A549 (cell line): ENCODE data around the gene SLC24A3. TPM values are rescaled to one million over a fixed set of nuclear protein-coding genes. Genes with fewer than 3 reads are reported as not detected.

Experiments used
- ATAC-seq, 2 experiments: fragments of 200-7000 bp in 1 of 2; fragments of >200 bp in 1 of 2; cut with Nextera tagmentation in 1 of 2; cut with Tn5 transposase in 1 of 2; 3 replicates each; pipeline versions ENCODE4 v1.8.0 to v1.9.1; 2018 to 2020; ENCODE audit warnings: mild to moderate bottlenecking in 1 of 2, moderate library complexity in 1 of 2
- CTCF ChIA-PET: fragments of 300-600 bp; sonication (Branson Sonifier 250); formaldehyde crosslinking; extraction: SDS; loops from one replicate; lab custom pipeline; 2021; ENCODE audit warnings: antibody characterized with exemption, inconsistent platforms; lab: Yijun Ruan, JAX
- POLR2A ChIA-PET: fragments of 350-600 bp; formaldehyde crosslinking; extraction: SDS; loops from one replicate; lab custom pipeline; 2021; ENCODE audit warnings: antibody characterized with exemption, inconsistent platforms; lab: Yijun Ruan, JAX
- DNase-seq, 2 experiments: peaks; one replicate each; pipeline versions ENCODE4 v3.0.0 to v3.0.0-alpha.2; 2011 to 2016; ENCODE audit warnings: low read depth in 1 of 2, low spot score in 1 of 2
- FAIRE-seq: peaks from 2 replicates; lab custom pipeline; 2011; peaks lifted over from hg19 to GRCh38; lab: Jason Lieb, UNC
- H3K27ac ChIP-seq, 2 experiments: fragments of >200 bp; sonication (Bioruptor Twin); formaldehyde crosslinking; 3 replicates each; pipeline ENCODE4 v1.5.1; 2016 to 2017
- H3K4me1 ChIP-seq: fragments of >200 bp; sonication (Bioruptor Twin); formaldehyde crosslinking; 3 replicates; pipeline ENCODE4 v1.6.1; 2016
- H3K4me2 ChIP-seq: fragments of >200 bp; sonication (Bioruptor Twin); formaldehyde crosslinking; 3 replicates; pipeline ENCODE4 v1.6.1; 2016
- H3K4me3 ChIP-seq: fragments of >200 bp; sonication (Bioruptor Twin); formaldehyde crosslinking; 3 replicates; pipeline ENCODE4 v1.5.1; 2016
- H3K9me3 ChIP-seq: fragments of >200 bp; sonication (Bioruptor Twin); formaldehyde crosslinking; 3 replicates; pipeline ENCODE4 v1.6.1; 2016
- CBX2 ChIP-seq: fragments of 200-600 bp; sonication (generic); IDR thresholded peaks from 2 replicates; pipeline ENCODE4 v1.6.1; 2016; ENCODE audit warnings: low read depth, mild to moderate bottlenecking, borderline replicate concordance
- CBX8 ChIP-seq: fragments of 200-600 bp; sonication (generic); IDR thresholded peaks from 2 replicates; pipeline ENCODE4 v1.6.1; 2016
- CEBPB ChIP-seq, 2 experiments: fragments of >200 bp in 1 of 2; sonication (Bioruptor Twin) in 1 of 2; formaldehyde crosslinking in 1 of 2; IDR thresholded peaks; 2 replicates each; pipeline ENCODE4 v1.6.1; 2012 to 2016
- CHD2 ChIP-seq: fragments of 150-350 bp; IDR thresholded peaks from 2 replicates; pipeline ENCODE4 v1.6.1; 2014; ENCODE audit warnings: low read length; ENCODE audit not compliant: partially characterized antibody
- EHF ChIP-seq: fragments of 250-450 bp; sonication (Bioruptor Pico); IDR thresholded peaks from 2 replicates; pipeline ENCODE4 v1.5.0; 2020; ENCODE audit warnings: mild to moderate bottlenecking
- EHMT2 ChIP-seq: fragments of 200-600 bp; sonication (generic); IDR thresholded peaks from 2 replicates; pipeline ENCODE4 v1.6.1; 2016; ENCODE audit warnings: antibody characterized with exemption, low read depth, mild to moderate bottlenecking, moderate library complexity
- ESRRA ChIP-seq: fragments of 150-350 bp; IDR thresholded peaks from 2 replicates; pipeline ENCODE4 v1.6.1; 2014; ENCODE audit warnings: mild to moderate bottlenecking, low read length, borderline replicate concordance
- FOSL2 ChIP-seq, 2 experiments: fragments of 450-650 bp in 1 of 2; fragments of >200 bp in 1 of 2; sonication (Bioruptor Twin) in 1 of 2; formaldehyde crosslinking; IDR thresholded peaks; 2 replicates each; pipeline versions ENCODE4 v1.5.0 to v1.6.1; 2016 to 2020; ENCODE audit warnings: mild to moderate bottlenecking in 1 of 2, moderate library complexity in 1 of 2
- HDAC2 ChIP-seq: fragments of 200-600 bp; sonication (generic); IDR thresholded peaks from 2 replicates; pipeline ENCODE4 v1.6.1; 2016
- HOXB13 ChIP-seq: fragments of 250-450 bp; sonication (Bioruptor Pico); IDR thresholded peaks from 2 replicates; pipeline ENCODE4 v1.5.0; 2020; ENCODE audit warnings: low read depth, mild to moderate bottlenecking, moderate library complexity
- HOXB5 ChIP-seq: fragments of 250-450 bp; sonication (Bioruptor Pico); IDR thresholded peaks from 2 replicates; pipeline ENCODE4 v1.5.0; 2020; ENCODE audit warnings: mild to moderate bottlenecking, moderate library complexity
- JUN ChIP-seq, 2 experiments: fragments of >200 bp; sonication (Bioruptor Twin); formaldehyde crosslinking; IDR thresholded peaks; 2 replicates in 1 of 2; 3 replicates in 1 of 2; pipeline ENCODE4 v1.6.1; 2016 to 2017
- MAFK ChIP-seq: fragments of 450-650 bp; IDR thresholded peaks from 2 replicates; pipeline ENCODE4 v1.6.1; 2014; ENCODE audit not compliant: partially characterized antibody
- MYC ChIP-seq: IDR thresholded peaks from 2 replicates; pipeline ENCODE4 v1.6.1; 2012; ENCODE audit warnings: mild to moderate bottlenecking, inconsistent platforms, low read length, improper control_type of control experiment, borderline replicate concordance
- POLR2AphosphoS2 ChIP-seq: conservative IDR thresholded peaks from 2 replicates; pipeline ENCODE4 v1.6.1; 2012; ENCODE audit warnings: low read length, improper control_type of control experiment, inconsistent platforms
- RARB ChIP-seq: fragments of 250-450 bp; sonication (Bioruptor Pico); IDR thresholded peaks from 2 replicates; pipeline ENCODE4 v1.8.0; 2021; ENCODE audit warnings: mild to moderate bottlenecking, moderate library complexity
- RFX5 ChIP-seq: fragments of 450-650 bp; IDR thresholded peaks from 2 replicates; pipeline ENCODE4 v1.7.1; 2014; ENCODE audit warnings: antibody characterized with exemption, mild to moderate bottlenecking, moderate library complexity
- SMC3 ChIP-seq: fragments of >200 bp; sonication (Bioruptor Twin); formaldehyde crosslinking; IDR thresholded peaks from 3 replicates; pipeline ENCODE4 v1.6.1; 2018; ENCODE audit warnings: inconsistent platforms
- TFCP2L1 ChIP-seq: fragments of 250-450 bp; sonication (Bioruptor Pico); IDR thresholded peaks from 2 replicates; pipeline ENCODE4 v1.5.0; 2021; ENCODE audit warnings: mild to moderate bottlenecking
- TP53 ChIP-seq: fragments of 250-450 bp; sonication (Bioruptor Pico); IDR thresholded peaks from 2 replicates; pipeline ENCODE4 v1.5.0; 2021; ENCODE audit warnings: mild to moderate bottlenecking, moderate library complexity
- ZFP36 ChIP-seq: fragments of 450-650 bp; IDR thresholded peaks from 2 replicates; pipeline ENCODE4 v1.6.1; 2014; ENCODE audit warnings: borderline replicate concordance; ENCODE audit not compliant: partially characterized antibody
- ZNF302 ChIP-seq: fragments of 250-450 bp; sonication (Bioruptor Pico); IDR thresholded peaks from 2 replicates; pipeline ENCODE4 v1.9.0; 2021; ENCODE audit warnings: inconsistent platforms, mild to moderate bottlenecking, moderate library complexity
- ZSCAN20 ChIP-seq: fragments of 250-450 bp; sonication (Bioruptor Pico); IDR thresholded peaks from 2 replicates; pipeline ENCODE4 v1.8.0; 2022; ENCODE audit warnings: mild to moderate bottlenecking, moderate library complexity
- WGBS: methylation state at CpG from one replicate; pipeline ENCODE4 v1.1.6; 2017; ENCODE audit errors: missing lambda C conversion rate; 5-methylcytosine and 5-hydroxymethylcytosine counted together
- polyA plus RNA-seq, 4 experiments: library from polyadenylated mRNA; depleted of rRNA in 3 of 4; stranded (reverse); fragments of >200 nt; fragmentation: RNase III in 1 of 4; extraction: RNeasy Plus Mini Kit Qiagen cat#74134 plus additional on column Dnase treatment in 1 of 4; gene quantifications; 2 replicates in 3 of 4; 3 replicates in 1 of 4; pipeline ENCODE4 v1.2.3, GENCODE V29; 2011 to 2017
- TF ChIP-seq, protein P1 (sequence below): IDR thresholded peaks from 2 replicates; pipeline ENCODE4 v1.6.1; 2012
- TF ChIP-seq, protein P2 (sequence below): fragments of >200 bp; sonication (Bioruptor Twin); formaldehyde crosslinking; IDR thresholded peaks from 2 replicates; pipeline ENCODE4 v1.6.1; 2016
- TF ChIP-seq, protein P3 (sequence below): fragments of >200 bp; sonication (Bioruptor Twin); formaldehyde crosslinking; IDR thresholded peaks from 3 replicates; pipeline ENCODE4 v1.5.1; 2016
- TF ChIP-seq, protein P4 (sequence below): fragments of >200 bp; sonication (Bioruptor Twin); formaldehyde crosslinking; IDR thresholded peaks from 3 replicates; pipeline ENCODE4 v1.6.1; 2016
- TF ChIP-seq, protein P5 (sequence below): fragments of 200-600 bp; sonication (generic); IDR thresholded peaks from 2 replicates; pipeline ENCODE4 v1.6.1; 2016; ENCODE audit warnings: antibody characterized with exemption, mild to moderate bottlenecking, moderate library complexity
- TF ChIP-seq, protein P6 (sequence below): fragments of 450-650 bp; IDR thresholded peaks from 2 replicates; pipeline ENCODE4 v1.6.1; 2014; ENCODE audit warnings: antibody characterized with exemption

SLC24A3 gene
- polyA plus RNA-seq, 2 of the 4 experiments (the other 2 are of a cell fraction), result 0.08 TPM; not detected in 1

DNA sequence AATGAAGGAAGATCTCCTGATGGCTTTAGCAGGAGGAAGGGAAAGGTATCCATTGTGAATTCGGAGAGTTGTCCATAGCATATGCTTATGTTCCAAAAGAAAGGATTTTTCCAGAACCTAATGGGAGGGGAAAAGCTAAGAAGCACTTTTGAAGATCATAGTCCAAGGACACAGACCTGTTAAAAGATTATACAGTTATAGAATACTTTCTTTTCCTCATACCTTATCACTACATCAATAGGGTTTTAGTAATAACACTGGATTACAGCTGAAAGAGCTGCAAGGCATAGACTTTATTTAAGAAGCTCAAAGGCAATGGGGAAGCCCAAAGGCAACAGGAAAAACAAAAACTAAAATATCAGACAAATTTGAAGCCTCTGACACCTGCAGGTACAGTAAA, 39.8 kb upstream of the SLC24A3 start:
- TF ChIP-seq CBX2, result no peak
- no peak for TF ChIP-seq POLR2AphosphoS2
- TF ChIP-seq RARB, result no peak
- no peak for TF ChIP-seq ZFP36
- TF ChIP-seq, protein P1, sequence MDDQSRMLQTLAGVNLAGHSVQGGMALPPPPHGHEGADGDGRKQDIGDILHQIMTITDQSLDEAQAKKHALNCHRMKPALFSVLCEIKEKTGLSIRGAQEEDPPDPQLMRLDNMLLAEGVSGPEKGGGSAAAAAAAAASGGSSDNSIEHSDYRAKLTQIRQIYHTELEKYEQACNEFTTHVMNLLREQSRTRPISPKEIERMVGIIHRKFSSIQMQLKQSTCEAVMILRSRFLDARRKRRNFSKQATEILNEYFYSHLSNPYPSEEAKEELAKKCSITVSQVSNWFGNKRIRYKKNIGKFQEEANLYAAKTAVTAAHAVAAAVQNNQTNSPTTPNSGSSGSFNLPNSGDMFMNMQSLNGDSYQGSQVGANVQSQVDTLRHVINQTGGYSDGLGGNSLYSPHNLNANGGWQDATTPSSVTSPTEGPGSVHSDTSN, result no peak
- TF ChIP-seq MYC, result no peak
- no peak for TF ChIP-seq CBX8
- no peak for TF ChIP-seq CHD2
- no peak for TF ChIP-seq HOXB13
- TF ChIP-seq, protein P2, sequence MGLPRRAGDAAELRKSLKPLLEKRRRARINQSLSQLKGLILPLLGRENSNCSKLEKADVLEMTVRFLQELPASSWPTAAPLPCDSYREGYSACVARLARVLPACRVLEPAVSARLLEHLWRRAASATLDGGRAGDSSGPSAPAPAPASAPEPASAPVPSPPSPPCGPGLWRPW, result no peak
- TF ChIP-seq, protein P3, sequence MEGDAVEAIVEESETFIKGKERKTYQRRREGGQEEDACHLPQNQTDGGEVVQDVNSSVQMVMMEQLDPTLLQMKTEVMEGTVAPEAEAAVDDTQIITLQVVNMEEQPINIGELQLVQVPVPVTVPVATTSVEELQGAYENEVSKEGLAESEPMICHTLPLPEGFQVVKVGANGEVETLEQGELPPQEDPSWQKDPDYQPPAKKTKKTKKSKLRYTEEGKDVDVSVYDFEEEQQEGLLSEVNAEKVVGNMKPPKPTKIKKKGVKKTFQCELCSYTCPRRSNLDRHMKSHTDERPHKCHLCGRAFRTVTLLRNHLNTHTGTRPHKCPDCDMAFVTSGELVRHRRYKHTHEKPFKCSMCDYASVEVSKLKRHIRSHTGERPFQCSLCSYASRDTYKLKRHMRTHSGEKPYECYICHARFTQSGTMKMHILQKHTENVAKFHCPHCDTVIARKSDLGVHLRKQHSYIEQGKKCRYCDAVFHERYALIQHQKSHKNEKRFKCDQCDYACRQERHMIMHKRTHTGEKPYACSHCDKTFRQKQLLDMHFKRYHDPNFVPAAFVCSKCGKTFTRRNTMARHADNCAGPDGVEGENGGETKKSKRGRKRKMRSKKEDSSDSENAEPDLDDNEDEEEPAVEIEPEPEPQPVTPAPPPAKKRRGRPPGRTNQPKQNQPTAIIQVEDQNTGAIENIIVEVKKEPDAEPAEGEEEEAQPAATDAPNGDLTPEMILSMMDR, result no peak
- TF ChIP-seq JUN (IDR thresholded peaks at IDR 0.05), result no peak
- TF ChIP-seq HDAC2, result no peak
- TF ChIP-seq FOSL2 (IDR thresholded peaks at IDR 0.05), result no peak
- no peak for TF ChIP-seq FOSL2 (CRISPR knock-in tag; IDR thresholded peaks at IDR 0.05)
- TF ChIP-seq ESRRA, result no peak
- TF ChIP-seq MAFK, result no peak
- H3K27ac ChIP-seq, result no peak overlapping the region
- POLR2A ChIA-PET, result no interaction called here
- H3K4me3 ChIP-seq, result no peak overlapping the region
- no peaks in the 10 kb centered on the region for H3K9me3 ChIP-seq
- CTCF ChIA-PET, result no interaction called here
- no peak overlapping the region for H3K4me2 ChIP-seq
- WGBS, result 0% methylated on average over 1 of the region's 1 CpG
- no peak for FAIRE-seq
- DNase-seq, result no peak
- no peaks in the 10 kb centered on the region for H3K4me1 ChIP-seq
- ATAC-seq, result no peak

DNA sequence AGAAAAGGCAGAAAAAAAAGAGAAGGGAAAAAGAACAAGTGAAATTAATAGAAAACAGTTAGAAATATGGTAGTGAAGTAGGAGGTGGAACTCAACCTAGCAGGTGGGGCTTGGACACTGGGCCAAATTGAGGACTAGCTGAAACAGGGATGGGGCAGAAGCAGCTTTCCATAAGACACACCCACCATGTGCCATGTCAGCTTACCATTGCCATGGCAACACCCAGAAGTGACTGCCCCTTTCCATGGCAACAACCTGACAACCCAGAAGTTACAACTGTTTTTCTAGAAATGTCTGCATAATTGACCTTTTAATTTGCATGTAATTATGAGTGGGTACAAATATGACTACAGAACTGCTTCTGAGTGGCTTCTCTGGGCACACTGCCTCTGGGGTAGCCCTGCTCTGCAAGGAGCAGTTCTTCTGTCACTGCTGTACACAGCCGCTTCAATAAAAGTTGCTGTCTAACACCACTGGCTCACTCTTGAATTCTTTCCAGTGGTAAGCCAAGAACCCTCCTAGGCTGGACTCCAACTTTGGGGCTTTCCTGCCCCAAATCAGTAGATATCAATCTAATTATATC, 35.9 kb upstream of the SLC24A3 start:
- H3K4me1 ChIP-seq, result no peaks in the 10 kb centered on the region
- ATAC-seq (no peak), FAIRE-seq (no peak), DNase-seq (no peak)
- no peak overlapping the region for H3K4me3 ChIP-seq
- ChIA-PET POLR2A (no interaction called here), CTCF (interaction anchor here (2.1 kb wide), 1 partner anchor 30 kb away, joined by 7 read pairs; no protein-coding TSS in a partner anchor)
- no peak overlapping the region for H3K4me2 ChIP-seq
- WGBS, result 0% methylated on average over 1 of the region's 1 CpG
- TF ChIP-seq MYC (no peak), ESRRA (no peak), RFX5 (no peak), TFCP2L1 (CRISPR knock-in tag) (no peak), CEBPB (IDR thresholded peaks at IDR 0.05) (no peak), TP53 (CRISPR knock-in tag) (no peak), ZSCAN20 (CRISPR knock-in tag) (no peak), ZNF302 (CRISPR knock-in tag) (no peak), SMC3 (no peak), HOXB5 (no peak), EHMT2 (no peak), EHF (no peak)
- TF ChIP-seq, protein P4, sequence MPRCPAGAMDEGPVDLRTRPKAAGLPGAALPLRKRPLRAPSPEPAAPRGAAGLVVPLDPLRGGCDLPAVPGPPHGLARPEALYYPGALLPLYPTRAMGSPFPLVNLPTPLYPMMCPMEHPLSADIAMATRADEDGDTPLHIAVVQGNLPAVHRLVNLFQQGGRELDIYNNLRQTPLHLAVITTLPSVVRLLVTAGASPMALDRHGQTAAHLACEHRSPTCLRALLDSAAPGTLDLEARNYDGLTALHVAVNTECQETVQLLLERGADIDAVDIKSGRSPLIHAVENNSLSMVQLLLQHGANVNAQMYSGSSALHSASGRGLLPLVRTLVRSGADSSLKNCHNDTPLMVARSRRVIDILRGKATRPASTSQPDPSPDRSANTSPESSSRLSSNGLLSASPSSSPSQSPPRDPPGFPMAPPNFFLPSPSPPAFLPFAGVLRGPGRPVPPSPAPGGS, result no peak
- TF ChIP-seq, protein P5, sequence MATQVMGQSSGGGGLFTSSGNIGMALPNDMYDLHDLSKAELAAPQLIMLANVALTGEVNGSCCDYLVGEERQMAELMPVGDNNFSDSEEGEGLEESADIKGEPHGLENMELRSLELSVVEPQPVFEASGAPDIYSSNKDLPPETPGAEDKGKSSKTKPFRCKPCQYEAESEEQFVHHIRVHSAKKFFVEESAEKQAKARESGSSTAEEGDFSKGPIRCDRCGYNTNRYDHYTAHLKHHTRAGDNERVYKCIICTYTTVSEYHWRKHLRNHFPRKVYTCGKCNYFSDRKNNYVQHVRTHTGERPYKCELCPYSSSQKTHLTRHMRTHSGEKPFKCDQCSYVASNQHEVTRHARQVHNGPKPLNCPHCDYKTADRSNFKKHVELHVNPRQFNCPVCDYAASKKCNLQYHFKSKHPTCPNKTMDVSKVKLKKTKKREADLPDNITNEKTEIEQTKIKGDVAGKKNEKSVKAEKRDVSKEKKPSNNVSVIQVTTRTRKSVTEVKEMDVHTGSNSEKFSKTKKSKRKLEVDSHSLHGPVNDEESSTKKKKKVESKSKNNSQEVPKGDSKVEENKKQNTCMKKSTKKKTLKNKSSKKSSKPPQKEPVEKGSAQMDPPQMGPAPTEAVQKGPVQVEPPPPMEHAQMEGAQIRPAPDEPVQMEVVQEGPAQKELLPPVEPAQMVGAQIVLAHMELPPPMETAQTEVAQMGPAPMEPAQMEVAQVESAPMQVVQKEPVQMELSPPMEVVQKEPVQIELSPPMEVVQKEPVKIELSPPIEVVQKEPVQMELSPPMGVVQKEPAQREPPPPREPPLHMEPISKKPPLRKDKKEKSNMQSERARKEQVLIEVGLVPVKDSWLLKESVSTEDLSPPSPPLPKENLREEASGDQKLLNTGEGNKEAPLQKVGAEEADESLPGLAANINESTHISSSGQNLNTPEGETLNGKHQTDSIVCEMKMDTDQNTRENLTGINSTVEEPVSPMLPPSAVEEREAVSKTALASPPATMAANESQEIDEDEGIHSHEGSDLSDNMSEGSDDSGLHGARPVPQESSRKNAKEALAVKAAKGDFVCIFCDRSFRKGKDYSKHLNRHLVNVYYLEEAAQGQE, result no peak
- TF ChIP-seq, protein P6, sequence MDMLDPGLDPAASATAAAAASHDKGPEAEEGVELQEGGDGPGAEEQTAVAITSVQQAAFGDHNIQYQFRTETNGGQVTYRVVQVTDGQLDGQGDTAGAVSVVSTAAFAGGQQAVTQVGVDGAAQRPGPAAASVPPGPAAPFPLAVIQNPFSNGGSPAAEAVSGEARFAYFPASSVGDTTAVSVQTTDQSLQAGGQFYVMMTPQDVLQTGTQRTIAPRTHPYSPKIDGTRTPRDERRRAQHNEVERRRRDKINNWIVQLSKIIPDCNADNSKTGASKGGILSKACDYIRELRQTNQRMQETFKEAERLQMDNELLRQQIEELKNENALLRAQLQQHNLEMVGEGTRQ, result no peak
- no peaks in the 10 kb centered on the region for H3K9me3 ChIP-seq
- H3K27ac ChIP-seq, result no peak overlapping the region
